ENCODE measurements around the gene GRIN2A.

- TF ChIP-seq EZH2 (IDR thresholded peaks at IDR 0.05; ENCODE audit: insufficient read depth, poor library complexity, severe bottlenecking) (no peak), EZH2phosphoT487 (IDR thresholded peaks at IDR 0.05; ENCODE audit: insufficient read depth, low read depth) (no peak)
Measured at GRCh38 chr16:10145542-10146035, 36.6 kb downstream of the GRIN2A start.

Data from GM23248 (cell line).